Measurements from ENCODE around the gene HDAC11.

HDAC11 gene

GRCh38 chr3:13492976-13493866 lies 13.1 kb downstream of the HDAC11 start:
- TF ChIP-seq CTCF (IDR thresholded peaks at IDR 0.05; ENCODE audit: control extremely low read depth, extremely low read depth, low read depth, missing control alignments), result no peak
- CTCF ChIA-PET, result interaction anchor here (2.8 kb wide), 1 partner anchor 156 kb away, joined by 21 read pairs; no protein-coding TSS in a partner anchor
- DNase-seq (ENCODE audit: extremely low spot score), result no peak
- POLR2A ChIA-PET, result no interaction called here

GRCh38 chr3:13493867-13494441 lies 13.8 kb downstream of the HDAC11 start:
- no peak for DNase-seq (ENCODE audit: extremely low spot score)
- no peak for TF ChIP-seq CTCF (IDR thresholded peaks at IDR 0.05; ENCODE audit: control extremely low read depth, extremely low read depth, low read depth, missing control alignments)
- ChIA-PET POLR2A (no interaction called here), CTCF (interaction anchor here (0.7 to 3.0 kb wide), 8 partner anchors 11 to 164 kb away, joined by 3 to 155 read pairs (median 4); partner anchors contain the start of gene HDAC11)

- POLR2A ChIA-PET, result interaction anchor here (0.6 kb wide), 1 partner anchor 163 kb away, joined by 3 read pairs; no protein-coding TSS in a partner anchor
- TF ChIP-seq CTCF (IDR thresholded peaks at IDR 0.05; ENCODE audit: control extremely low read depth, extremely low read depth, low read depth, missing control alignments), result peak; percentile 30
- CTCF ChIA-PET, result interaction anchor here (0.7 to 3.0 kb wide), 16 partner anchors 9 to 178 kb away, joined by 3 to 155 read pairs (median 5); partner anchors contain the start of gene HDAC11
- no peak for DNase-seq (ENCODE audit: extremely low spot score)
Observed at GRCh38 chr3:13494463-13495350, 14.6 kb downstream of the HDAC11 start.

- no peak for DNase-seq (ENCODE audit: extremely low spot score)
- ChIA-PET POLR2A (no interaction called here), CTCF (interaction anchor here (1.0 to 3.0 kb wide), 20 partner anchors 10 to 896 kb away, joined by 3 to 155 read pairs (median 6); partner anchors contain the start of gene HDAC11)
- TF ChIP-seq CTCF (IDR thresholded peaks at IDR 0.05; ENCODE audit: control extremely low read depth, extremely low read depth, low read depth, missing control alignments), result no peak
Observed at GRCh38 chr3:13495351-13495813, 15.3 kb downstream of the HDAC11 start.

GRCh38 chr3:13495921-13496723 lies 16.0 kb downstream of the HDAC11 start:
- peak; percentile 77 for DNase-seq (ENCODE audit: extremely low spot score)
- peak; percentile 97 for TF ChIP-seq CTCF (IDR thresholded peaks at IDR 0.05; ENCODE audit: control extremely low read depth, extremely low read depth, low read depth, missing control alignments)
- CTCF ChIA-PET, result interaction anchor here (0.6 to 3.0 kb wide), 26 partner anchors 9 to 896 kb away, joined by 3 to 155 read pairs (median 5); partner anchors contain the start of gene HDAC11
- POLR2A ChIA-PET, result no interaction called here

Measured in GM10248 (cell line).